MCF 10A (cell line): ENCODE data around the gene ABCB9. TPM values are rescaled to one million over a fixed set of nuclear protein-coding genes. Genes with fewer than 3 reads are reported as not detected.

ENCODE experiments used
- BruUV-seq: library from RNA; stranded (reverse); fragments of 400-500 nt; replicated peaks from 2 replicates; lab custom pipeline; 2021; lab: Mats Ljungman, UMichigan
- CTCF ChIA-PET: fragments of 300-600 bp; sonication (Branson Sonifier 250); formaldehyde crosslinking; extraction: SDS; loops from one replicate; lab custom pipeline; 2021; ENCODE audit warnings: antibody characterized with exemption, inconsistent platforms; lab: Yijun Ruan, JAX
- POLR2A ChIA-PET: fragments of 300-600, 350-650 bp; sonication (Branson Sonifier 250); formaldehyde crosslinking; extraction: SDS; loops from one replicate; lab custom pipeline; 2020; ENCODE audit warnings: antibody characterized with exemption, inconsistent platforms; lab: Yijun Ruan, JAX
- DNase-seq: peaks from one replicate; pipeline ENCODE4 v3.0.0-alpha.2; 2018; ENCODE audit not compliant: unreplicated experiment
- H3K27ac Mint-ChIP-seq: one replicate; pipeline ENCODE4 v1.8.0; 2022; ENCODE audit warnings: mild to moderate bottlenecking, low read depth, mixed read lengths; ENCODE audit not compliant: unreplicated experiment
- H3K27me3 Mint-ChIP-seq: one replicate; pipeline ENCODE4 v1.8.0; 2022; ENCODE audit warnings: mixed read lengths; ENCODE audit not compliant: insufficient read depth, unreplicated experiment
- H3K36me3 Mint-ChIP-seq: one replicate; pipeline ENCODE4 v1.8.0; 2022; ENCODE audit warnings: mild to moderate bottlenecking, moderate library complexity, mixed read lengths; ENCODE audit not compliant: insufficient read depth, unreplicated experiment
- H3K4me1 Mint-ChIP-seq: one replicate; pipeline ENCODE4 v1.8.0; 2022; ENCODE audit warnings: mixed read lengths; ENCODE audit not compliant: insufficient read depth, unreplicated experiment
- H3K4me3 Mint-ChIP-seq: one replicate; pipeline ENCODE4 v1.8.0; 2022; ENCODE audit warnings: mild to moderate bottlenecking, moderate library complexity, mixed read lengths; ENCODE audit not compliant: unreplicated experiment
- H3K9me3 Mint-ChIP-seq: one replicate; pipeline ENCODE4 v1.8.0; 2022; ENCODE audit warnings: mixed read lengths; ENCODE audit not compliant: unreplicated experiment
- intact Hi-C: fragments of 100-400 bp; cut with micrococcal nuclease; formaldehyde crosslinking; loops from 2 replicates; pipeline ENCODE4 v1.14.1; 2022
- total RNA-seq: library from RNA; stranded (reverse); gene quantifications from 2 replicates; pipeline ENCODE4 v1.2.3, GENCODE V29; 2022
- TF ChIP-seq, protein P1 (sequence below): fragments of 200-600 bp; IDR thresholded peaks from one replicate; pipeline ENCODE4 v1.8.0; 2022; ENCODE audit warnings: antibody characterized with exemption, mild to moderate bottlenecking; ENCODE audit not compliant: unreplicated experiment

Gene ABCB9
- total RNA-seq, 1 experiment from 2014 or later = 1.6 TPM

DNA sequence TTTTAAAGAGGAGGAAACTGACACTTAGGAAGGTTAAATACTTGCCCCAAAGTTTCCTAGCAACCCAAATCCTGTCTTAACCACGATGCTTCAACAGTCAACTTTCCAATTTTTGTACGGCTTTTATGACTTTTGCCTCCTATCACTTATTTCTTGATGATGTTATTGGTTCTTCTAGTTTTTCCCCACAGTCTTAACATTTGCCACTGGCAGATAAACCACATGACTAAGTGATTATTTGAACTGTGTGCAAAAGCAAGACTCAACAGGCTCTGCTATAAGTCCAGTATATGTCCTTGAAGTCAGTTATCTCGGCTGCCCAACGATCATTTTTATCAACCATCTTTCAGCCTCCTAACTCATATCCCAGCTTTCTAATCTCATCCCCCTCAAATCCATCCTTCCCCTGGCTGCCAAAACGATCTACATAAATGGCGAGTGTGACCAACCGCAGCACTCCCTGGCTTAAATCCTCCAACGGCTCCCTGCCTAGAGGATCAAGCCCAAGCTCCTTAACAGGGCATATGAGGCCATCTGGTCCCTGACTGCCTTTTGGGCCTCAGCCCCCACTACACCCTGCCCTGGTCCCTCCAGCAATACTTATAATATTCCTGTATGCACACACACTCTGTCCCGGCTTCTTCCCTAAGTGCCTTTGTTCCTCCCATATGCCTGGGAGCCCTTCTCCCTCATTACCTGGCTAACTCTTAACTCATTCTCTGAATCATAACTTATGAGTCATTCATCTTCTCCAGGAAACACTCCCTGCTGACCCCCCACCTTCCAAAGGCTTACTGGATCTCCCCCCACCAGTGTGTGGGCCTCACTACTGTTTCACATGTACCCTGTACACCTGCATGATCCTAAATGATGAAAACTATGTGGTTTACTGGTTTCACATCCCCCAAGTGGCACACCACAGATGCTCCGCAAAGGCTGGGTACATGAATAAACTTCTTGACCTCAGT, 79.1 kb downstream of the ABCB9 start:
- Mint-ChIP-seq H3K9me3 (no peaks in the 10 kb centered on the region), H3K4me1 (peaks cover 43% of the 10 kb centered on the region), H3K27ac (peak overlapping the region; percentile 99), H3K36me3 (peaks cover 15% of the 10 kb centered on the region), H3K27me3 (no peaks in the 10 kb centered on the region), H3K4me3 (peak overlapping the region; percentile 56)
- intact Hi-C loops = no loop called here
- ChIA-PET POLR2A (interaction anchor here (0.6 to 14.8 kb wide), 20 partner anchors 9 to 815 kb away, joined by 3 to 240 read pairs (median 7); partner anchors contain the start of genes ABCB9, HIP1R, OGFOD2 and VPS37B), CTCF (interaction anchor here (1.5 to 2.7 kb wide), 3 partner anchors 20 to 28 kb away, joined by 3 to 16 read pairs (median 11); no protein-coding TSS in a partner anchor)
- BruUV-seq = no TSS peak
- TF ChIP-seq, protein P1, sequence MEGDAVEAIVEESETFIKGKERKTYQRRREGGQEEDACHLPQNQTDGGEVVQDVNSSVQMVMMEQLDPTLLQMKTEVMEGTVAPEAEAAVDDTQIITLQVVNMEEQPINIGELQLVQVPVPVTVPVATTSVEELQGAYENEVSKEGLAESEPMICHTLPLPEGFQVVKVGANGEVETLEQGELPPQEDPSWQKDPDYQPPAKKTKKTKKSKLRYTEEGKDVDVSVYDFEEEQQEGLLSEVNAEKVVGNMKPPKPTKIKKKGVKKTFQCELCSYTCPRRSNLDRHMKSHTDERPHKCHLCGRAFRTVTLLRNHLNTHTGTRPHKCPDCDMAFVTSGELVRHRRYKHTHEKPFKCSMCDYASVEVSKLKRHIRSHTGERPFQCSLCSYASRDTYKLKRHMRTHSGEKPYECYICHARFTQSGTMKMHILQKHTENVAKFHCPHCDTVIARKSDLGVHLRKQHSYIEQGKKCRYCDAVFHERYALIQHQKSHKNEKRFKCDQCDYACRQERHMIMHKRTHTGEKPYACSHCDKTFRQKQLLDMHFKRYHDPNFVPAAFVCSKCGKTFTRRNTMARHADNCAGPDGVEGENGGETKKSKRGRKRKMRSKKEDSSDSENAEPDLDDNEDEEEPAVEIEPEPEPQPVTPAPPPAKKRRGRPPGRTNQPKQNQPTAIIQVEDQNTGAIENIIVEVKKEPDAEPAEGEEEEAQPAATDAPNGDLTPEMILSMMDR = no peak
- DNase-seq = peak; percentile 87

DNA sequence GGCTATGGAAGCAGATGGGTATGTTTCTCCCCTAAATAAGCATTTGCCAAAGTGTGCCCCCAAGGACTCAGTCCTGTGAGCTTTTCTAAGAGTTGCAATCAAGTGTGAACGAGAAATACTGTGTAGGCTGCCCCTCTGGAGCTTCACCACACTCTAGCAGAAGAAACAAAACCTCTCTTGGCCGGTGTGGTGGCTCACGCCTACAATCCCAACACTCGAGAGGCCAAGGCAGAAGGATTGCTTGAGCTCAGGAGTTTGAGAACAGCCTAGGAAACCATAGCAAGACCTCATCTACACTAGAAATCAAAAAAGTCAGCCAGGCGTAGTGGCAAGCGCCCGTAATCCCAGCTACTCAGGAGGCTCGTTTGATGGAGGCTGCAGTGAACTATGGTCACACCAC, 80.1 kb downstream of the ABCB9 start:
- intact Hi-C loops = no loop called here
- Mint-ChIP-seq H3K27ac (peak overlapping the region; percentile 99), H3K36me3 (peaks cover 15% of the 10 kb centered on the region), H3K4me3 (no peak overlapping the region), H3K9me3 (no peaks in the 10 kb centered on the region), H3K27me3 (no peaks in the 10 kb centered on the region), H3K4me1 (peaks cover 34% of the 10 kb centered on the region)
- TF ChIP-seq, protein P1 = no peak
- no peak for DNase-seq
- no TSS peak for BruUV-seq
- POLR2A ChIA-PET = interaction anchor here (1.1 to 14.8 kb wide), 9 partner anchors 10 to 80 kb away, joined by 3 to 240 read pairs (median 10); partner anchors contain the start of genes ABCB9, HIP1R and VPS37B
- CTCF ChIA-PET = interaction anchor here (0.7 kb wide), 1 partner anchor 8 kb away, joined by 3 read pairs; no protein-coding TSS in a partner anchor

DNA sequence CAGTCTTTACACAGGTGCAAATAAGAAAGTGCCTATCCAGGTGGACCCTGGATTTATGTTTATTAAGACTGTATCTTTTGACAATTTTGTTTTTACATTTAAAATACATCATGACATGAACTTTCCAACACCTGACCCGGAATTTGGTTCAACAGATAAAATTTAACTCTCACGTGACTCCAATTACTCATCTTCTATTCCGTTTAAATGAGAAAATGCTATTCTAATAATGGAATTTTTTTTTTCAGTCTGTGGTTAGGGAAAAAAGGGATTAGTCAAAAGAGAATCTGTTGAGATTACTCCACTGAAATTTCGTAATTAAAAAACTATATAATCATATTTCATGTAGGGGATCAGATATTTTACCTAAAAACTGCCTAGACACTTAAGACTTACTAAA, 81.4 kb downstream of the ABCB9 start:
- intact Hi-C loops = no loop called here
- no peaks in the 10 kb centered on the region for H3K27me3 Mint-ChIP-seq

More for the DNA sequence above, 81.4 kb downstream of the ABCB9 start:
- Mint-ChIP-seq H3K4me1 (peaks cover 36% of the 10 kb centered on the region), H3K4me3 (no peak overlapping the region), H3K9me3 (no peaks in the 10 kb centered on the region), H3K36me3 (peaks cover 22% of the 10 kb centered on the region), H3K27ac (no peak overlapping the region)
- CTCF ChIA-PET = no interaction called here
- DNase-seq = no peak
- BruUV-seq = no TSS peak
- TF ChIP-seq, protein P1 = no peak
- POLR2A ChIA-PET = interaction anchor here (0.7 to 14.8 kb wide), 8 partner anchors 12 to 90 kb away, joined by 3 to 240 read pairs (median 8); partner anchors contain the start of genes ABCB9, OGFOD2 and VPS37B
